Measurements from ENCODE around the gene COLEC12. TPM values are rescaled to one million over a fixed set of nuclear protein-coding genes. Genes with fewer than 3 reads are reported as not detected.

The COLEC12 gene
- total and polyA plus RNA-seq, 10 of the 15 experiments (the other 5 are each of a cell fraction or from before 2014, with no cell fraction given), result 0.04 to 0.05 TPM; not detected in 8

DNA sequence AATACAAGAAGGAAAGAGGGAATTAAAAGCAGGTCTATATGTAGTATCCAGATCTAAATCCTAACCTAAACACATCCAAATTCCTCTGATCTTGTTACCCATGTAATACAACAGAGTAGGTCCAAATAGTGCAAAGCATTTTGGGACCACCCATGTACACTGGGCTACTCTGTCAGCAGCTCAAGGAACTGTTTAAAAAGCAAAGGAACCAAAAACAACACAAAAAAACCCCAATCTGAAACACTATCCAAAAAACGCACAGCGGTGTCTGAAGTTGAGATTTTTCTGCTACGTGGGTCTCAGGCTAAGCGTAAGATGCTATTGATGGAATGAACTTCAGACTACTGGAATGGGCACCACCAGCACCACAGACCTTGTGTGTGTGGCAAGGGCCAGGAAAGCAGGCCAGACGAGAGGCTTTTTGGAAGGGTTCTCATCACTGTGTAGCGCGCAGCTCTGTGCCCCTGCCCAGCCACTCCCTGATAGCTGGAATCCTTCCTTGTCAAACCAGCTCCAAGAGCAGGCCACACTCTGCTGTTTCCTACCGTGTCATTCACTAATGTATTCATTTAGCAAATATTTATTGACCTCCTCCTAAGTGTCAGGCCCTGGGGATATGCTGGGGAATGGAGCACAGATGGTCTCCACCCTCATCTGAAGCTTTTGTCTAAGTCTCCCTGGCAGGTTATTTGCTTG, 101.4 kb downstream of the COLEC12 start (continued):
- TF ChIP-seq SMAD5 (IDR thresholded peaks at IDR 0.05; ENCODE audit: low read depth) (no peak), MEF2B (IDR thresholded peaks at IDR 0.05; ENCODE audit: partially characterized antibody, poor library complexity, severe bottlenecking) (no peak), POLR2A (IDR thresholded peaks at IDR 0.05; ENCODE audit: low read depth, low read length) (no peak), ZZZ3 (IDR thresholded peaks at IDR 0.05; ENCODE audit: control insufficient read depth, insufficient read length, low read depth) (no peak), RAD51 (IDR thresholded peaks at IDR 0.05) (no peak), CUX1 (IDR thresholded peaks at IDR 0.05; ENCODE audit: insufficient replicate concordance, low read depth, low read length) (no peak), NFYB (IDR thresholded peaks at IDR 0.05; ENCODE audit: insufficient read depth, low read depth, low read length) (no peak), RELA (IDR thresholded peaks at IDR 0.05; ENCODE audit: borderline replicate concordance, partially characterized antibody) (no peak), YY1 (IDR thresholded peaks at IDR 0.05; ENCODE audit: low read depth, low read length) (no peak), ZNF384 (IDR thresholded peaks at IDR 0.05; ENCODE audit: borderline replicate concordance, low read depth, low read length) (no peak)
- TF ChIP-seq, protein P1, sequence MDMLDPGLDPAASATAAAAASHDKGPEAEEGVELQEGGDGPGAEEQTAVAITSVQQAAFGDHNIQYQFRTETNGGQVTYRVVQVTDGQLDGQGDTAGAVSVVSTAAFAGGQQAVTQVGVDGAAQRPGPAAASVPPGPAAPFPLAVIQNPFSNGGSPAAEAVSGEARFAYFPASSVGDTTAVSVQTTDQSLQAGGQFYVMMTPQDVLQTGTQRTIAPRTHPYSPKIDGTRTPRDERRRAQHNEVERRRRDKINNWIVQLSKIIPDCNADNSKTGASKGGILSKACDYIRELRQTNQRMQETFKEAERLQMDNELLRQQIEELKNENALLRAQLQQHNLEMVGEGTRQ (IDR thresholded peaks at IDR 0.05; ENCODE audit: borderline replicate concordance, low read depth, low read length), result no peak
- TF ChIP-seq, protein P2, sequence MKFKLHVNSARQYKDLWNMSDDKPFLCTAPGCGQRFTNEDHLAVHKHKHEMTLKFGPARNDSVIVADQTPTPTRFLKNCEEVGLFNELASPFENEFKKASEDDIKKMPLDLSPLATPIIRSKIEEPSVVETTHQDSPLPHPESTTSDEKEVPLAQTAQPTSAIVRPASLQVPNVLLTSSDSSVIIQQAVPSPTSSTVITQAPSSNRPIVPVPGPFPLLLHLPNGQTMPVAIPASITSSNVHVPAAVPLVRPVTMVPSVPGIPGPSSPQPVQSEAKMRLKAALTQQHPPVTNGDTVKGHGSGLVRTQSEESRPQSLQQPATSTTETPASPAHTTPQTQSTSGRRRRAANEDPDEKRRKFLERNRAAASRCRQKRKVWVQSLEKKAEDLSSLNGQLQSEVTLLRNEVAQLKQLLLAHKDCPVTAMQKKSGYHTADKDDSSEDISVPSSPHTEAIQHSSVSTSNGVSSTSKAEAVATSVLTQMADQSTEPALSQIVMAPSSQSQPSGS (IDR thresholded peaks at IDR 0.05; ENCODE audit: low read length), result no peak

Data from GM12878 (cell line).